Panc1 (cell line): ENCODE measurements around the gene TTC39B. TPM values are rescaled to one million over a fixed set of nuclear protein-coding genes. Genes with fewer than 3 reads are reported as not detected.

Experiments
- ATAC-seq: fragments of 200-7000 bp; cut with Tn5 transposase; 2 replicates; pipeline ENCODE4 v1.9.1; 2020; ENCODE audit warnings: mild to moderate bottlenecking, moderate library complexity
- BruUV-seq: library from RNA; stranded (reverse); fragments of 400-500 nt; replicated peaks from 2 replicates; lab custom pipeline; 2021; lab: Mats Ljungman, UMichigan
- CTCF ChIA-PET: fragments of 300-600 bp; sonication (Branson Sonifier 250); formaldehyde crosslinking; loops from one replicate; lab custom pipeline; 2022; ENCODE audit warnings: antibody characterized with exemption; lab: Charles Lee
- POLR2A ChIA-PET: fragments of 300-600 bp; sonication (Branson Sonifier 250); formaldehyde crosslinking; loops from one replicate; lab custom pipeline; 2022; ENCODE audit warnings: antibody characterized with exemption; lab: Charles Lee
- DNase-seq: peaks from one replicate; pipeline ENCODE4 v3.0.0-alpha.2; 2010; ENCODE audit warnings: low read depth, low spot score
- H3K27ac ChIP-seq: 2 replicates; pipeline ENCODE4 v1.5.1; 2011; ENCODE audit warnings: mild to moderate bottlenecking, low read length, inconsistent platforms
- H3K27me3 ChIP-seq: fragments of 200-500 bp; sonication (Bioruptor generic); 2 replicates; pipeline ENCODE4 v1.6.0; 2014; ENCODE audit warnings: low read length, inconsistent platforms; ENCODE audit not compliant: control insufficient read depth, insufficient read depth
- H3K36me3 ChIP-seq: fragments of 200-500 bp; sonication (Bioruptor generic); 2 replicates; pipeline ENCODE4 v1.5.1; 2014; ENCODE audit warnings: inconsistent platforms, mild to moderate bottlenecking, low read length, moderate library complexity; ENCODE audit not compliant: control insufficient read depth, insufficient read depth
- H3K4me1 ChIP-seq: 2 replicates; pipeline ENCODE4 v1.5.1; 2011; ENCODE audit warnings: inconsistent platforms, mild to moderate bottlenecking, low read length, moderate library complexity; ENCODE audit not compliant: control insufficient read depth, insufficient read depth
- H3K4me3 ChIP-seq, 2 experiments: 2 replicates each; pipeline ENCODE4 v1.5.1; 2011 to 2012; ENCODE audit warnings: low read depth in 2 of 2, low read length in 2 of 2, mild to moderate bottlenecking in 2 of 2, inconsistent platforms in 1 of 2, moderate library complexity in 1 of 2
- H3K9me3 ChIP-seq: fragments of 200-500 bp; sonication (Bioruptor generic); 2 replicates; pipeline ENCODE4 v1.5.1; 2014; ENCODE audit warnings: low read depth, mild to moderate bottlenecking, inconsistent platforms, low read length, moderate library complexity; ENCODE audit not compliant: control insufficient read depth, insufficient read depth
- CTCF ChIP-seq: fragments of 450-650 bp; IDR thresholded peaks from 2 replicates; pipeline ENCODE4 v1.5.1; 2017; ENCODE audit warnings: mild to moderate bottlenecking
- POLR2AphosphoS5 ChIP-seq: IDR thresholded peaks from 2 replicates; pipeline ENCODE4 v1.6.1; 2012; ENCODE audit warnings: mild to moderate bottlenecking, low read depth, low read length, moderate library complexity
- REST ChIP-seq, 2 experiments: IDR thresholded peaks; 2 replicates each; pipeline ENCODE4 v1.6.1; 2011 to 2012; ENCODE audit warnings: low read depth in 2 of 2, control low read depth in 1 of 2, low read length in 1 of 2, mild to moderate bottlenecking in 1 of 2, moderate library complexity in 1 of 2; ENCODE audit not compliant: insufficient read depth in 1 of 2
- SIN3A ChIP-seq: IDR thresholded peaks from 2 replicates; pipeline ENCODE4 v1.6.1; 2012; ENCODE audit warnings: low read depth, mild to moderate bottlenecking, low read length, moderate library complexity, borderline replicate concordance; ENCODE audit not compliant: insufficient read depth
- TCF7L2 ChIP-seq: IDR thresholded peaks from 2 replicates; pipeline ENCODE4 v1.6.1; 2011; ENCODE audit warnings: mild to moderate bottlenecking, low read depth, low read length, inconsistent platforms
- in situ Hi-C: cut with HindIII; loops from 2 replicates; pipeline ENCODE4 v1.10.0; 2016; ENCODE audit warnings: low sequenced_read_pairs, low pct_unique_long_range_greater_than_20kb
- intact Hi-C: fragments of 100-400 bp; cut with micrococcal nuclease; formaldehyde crosslinking; loops from one replicate; pipeline ENCODE4 v1.10.0; 2022; ENCODE audit not compliant: unreplicated experiment
- total RNA-seq: library from RNA; stranded (reverse); gene quantifications from one replicate; pipeline ENCODE4 v1.2.1, GENCODE V29; 2021; ENCODE audit not compliant: unreplicated experiment

The TTC39B gene
- total RNA-seq, 1 experiment from 2014 or later: 1.6 TPM

GRCh38 chr9:15211815-15212495, 95.1 kb downstream of the TTC39B start:
- intact Hi-C loops (loop anchor here (5.0 to 10.0 kb wide), 2 partner anchors 205 to 413 kb away; no protein-coding TSS in a partner anchor), in situ Hi-C loops (no loop called here)
- H3K4me1 ChIP-seq: no peaks in the 10 kb centered on the region
- POLR2A ChIA-PET: no interaction called here
- TF ChIP-seq CTCF: peak; percentile 35
- TF ChIP-seq POLR2AphosphoS5: no peak
- TF ChIP-seq TCF7L2: no peak
- TF ChIP-seq REST (IDR thresholded peaks at IDR 0.05; ENCODE audit: insufficient read depth in 1 of 2, low read depth in 2 of 2, low read length in 1 of 2): no peak
- TF ChIP-seq SIN3A: no peak
- H3K27me3 ChIP-seq: no peaks in the 10 kb centered on the region
- no peak for ATAC-seq
- no peak for DNase-seq
- no peak overlapping the region for H3K27ac ChIP-seq
- H3K4me3 ChIP-seq: no peak overlapping the region
- no TSS peak for BruUV-seq
- H3K36me3 ChIP-seq: no peaks in the 10 kb centered on the region
- CTCF ChIA-PET: interaction anchor here (0.6 kb wide), 1 partner anchor 274 kb away, joined by 6 read pairs; no protein-coding TSS in a partner anchor
- no peaks in the 10 kb centered on the region for H3K9me3 ChIP-seq

GRCh38 chr9:15211160-15211814, 95.7 kb downstream of the TTC39B start:
- H3K9me3 ChIP-seq: no peaks in the 10 kb centered on the region
- DNase-seq: peak; percentile 35
- POLR2A ChIA-PET: no interaction called here

More at GRCh38 chr9:15211160-15211814, 95.7 kb downstream of the TTC39B start:
- Histone ChIP-seq H3K27me3 (no peaks in the 10 kb centered on the region), H3K4me1 (no peaks in the 10 kb centered on the region), H3K4me3 (no peak overlapping the region), H3K36me3 (no peaks in the 10 kb centered on the region), H3K27ac (no peak overlapping the region)
- intact Hi-C loops (loop anchor here (5.0 to 10.0 kb wide), 2 partner anchors 206 to 414 kb away; no protein-coding TSS in a partner anchor), in situ Hi-C loops (no loop called here)
- TF ChIP-seq POLR2AphosphoS5 (no peak), REST (IDR thresholded peaks at IDR 0.05; ENCODE audit: insufficient read depth in 1 of 2, low read depth in 2 of 2, low read length in 1 of 2) (no peak), SIN3A (no peak), CTCF (peak; percentile 71)
- CTCF ChIA-PET: no interaction called here
- no peak for ATAC-seq
- no TSS peak for BruUV-seq
